ENCODE results near the gene DHX34.

Gene DHX34

GRCh38 chr19:47321630-47322029 is 27.5 kb upstream of the DHX34 start:
- H3K4me1 ChIP-seq (ENCODE audit: control insufficient read depth, insufficient read depth, low read length): no peaks in the 10 kb centered on the region
- no peak overlapping the region for H3K27ac ChIP-seq (ENCODE audit: extremely low read depth, low read depth, low read length)
- H3K9me3 ChIP-seq (ENCODE audit: control insufficient read depth, insufficient read depth, low read depth, low read length): no peaks in the 10 kb centered on the region
- TF ChIP-seq ZNF529 (tag by site-specific recombination; IDR thresholded peaks at IDR 0.05; ENCODE audit: insufficient replicate concordance) (peak; percentile 99), YY2 (tag by site-specific recombination; IDR thresholded peaks at IDR 0.05) (no peak), ZNF792 (tag by site-specific recombination; IDR thresholded peaks at IDR 0.05) (no peak)
- ChIA-PET CTCF (interaction anchor here (0.5 to 1.5 kb wide), 2 partner anchors 27 to 469 kb away, joined by 3 read pairs; no protein-coding TSS in a partner anchor), POLR2A (no interaction called here)
- no peaks in the 10 kb centered on the region for H3K36me3 ChIP-seq (ENCODE audit: control insufficient read depth in 2 of 2, insufficient read depth in 1 of 2, low read length in 2 of 2)
- no peak overlapping the region for H3K4me3 ChIP-seq (ENCODE audit: low read depth, low read length)

GRCh38 chr19:47322058-47322457 is 27.1 kb upstream of the DHX34 start:
- Histone ChIP-seq H3K4me1 (ENCODE audit: control insufficient read depth, insufficient read depth, low read length) (no peaks in the 10 kb centered on the region), H3K4me3 (ENCODE audit: low read depth, low read length) (no peak overlapping the region), H3K9me3 (ENCODE audit: control insufficient read depth, insufficient read depth, low read depth, low read length) (no peaks in the 10 kb centered on the region), H3K27ac (ENCODE audit: extremely low read depth, low read depth, low read length) (no peak overlapping the region), H3K36me3 (ENCODE audit: control insufficient read depth in 2 of 2, insufficient read depth in 1 of 2, low read length in 2 of 2) (no peaks in the 10 kb centered on the region)
- CTCF ChIA-PET: interaction anchor here (1.5 kb wide), 1 partner anchor 27 kb away, joined by 3 read pairs; no protein-coding TSS in a partner anchor
- no peak for TF ChIP-seq ZXDB (tag by site-specific recombination; IDR thresholded peaks at IDR 0.05)
- TF ChIP-seq ZNF394 (tag by site-specific recombination; IDR thresholded peaks at IDR 0.05; ENCODE audit: borderline replicate concordance): no peak
- no peak for TF ChIP-seq INSM2 (tag by site-specific recombination; IDR thresholded peaks at IDR 0.05)
- TF ChIP-seq ZNF658 (tag by site-specific recombination; IDR thresholded peaks at IDR 0.05): no peak
- no peak for TF ChIP-seq ZNF433 (tag by site-specific recombination; IDR thresholded peaks at IDR 0.05; ENCODE audit: low read depth)
- no peak for TF ChIP-seq ZNF521 (tag by site-specific recombination; IDR thresholded peaks at IDR 0.05)
- TF ChIP-seq ZNF513 (tag by site-specific recombination; IDR thresholded peaks at IDR 0.05): no peak
- TF ChIP-seq ZNF114 (tag by site-specific recombination; IDR thresholded peaks at IDR 0.05): no peak
- POLR2A ChIA-PET: no interaction called here

- Histone ChIP-seq H3K9me3 (ENCODE audit: control insufficient read depth, insufficient read depth, low read depth, low read length) (no peaks in the 10 kb centered on the region), H3K36me3 (ENCODE audit: control insufficient read depth in 2 of 2, insufficient read depth in 1 of 2, low read length in 2 of 2) (no peaks in the 10 kb centered on the region), H3K4me3 (ENCODE audit: low read depth, low read length) (no peak overlapping the region), H3K4me1 (ENCODE audit: control insufficient read depth, insufficient read depth, low read length) (no peaks in the 10 kb centered on the region), H3K27ac (ENCODE audit: extremely low read depth, low read depth, low read length) (no peak overlapping the region)
- TF ChIP-seq HOXA7 (CRISPR knock-in tag; IDR thresholded peaks at IDR 0.05; ENCODE audit: borderline replicate concordance): no peak
- no peak for TF ChIP-seq SCRT2 (tag by site-specific recombination; IDR thresholded peaks at IDR 0.05)
- ChIA-PET CTCF (interaction anchor here (0.7 to 1.6 kb wide), 3 partner anchors 26 to 68 kb away, joined by 3 to 8 read pairs (median 3); partner anchors contain the start of gene DHX34), POLR2A (interaction anchor here (1.2 kb wide), 1 partner anchor 25 kb away, joined by 5 read pairs; the partner anchor contains the start of gene DHX34)
These were observed 25.7 kb upstream of the DHX34 start for GRCh38 chr19:47323409-47323808.

- Histone ChIP-seq H3K36me3 (ENCODE audit: control insufficient read depth in 2 of 2, insufficient read depth in 1 of 2, low read length in 2 of 2) (no peaks in the 10 kb centered on the region), H3K27ac (ENCODE audit: extremely low read depth, low read depth, low read length) (no peak overlapping the region), H3K4me3 (ENCODE audit: low read depth, low read length) (no peak overlapping the region), H3K4me1 (ENCODE audit: control insufficient read depth, insufficient read depth, low read length) (no peaks in the 10 kb centered on the region), H3K9me3 (ENCODE audit: control insufficient read depth, insufficient read depth, low read depth, low read length) (no peaks in the 10 kb centered on the region)
- POLR2A ChIA-PET: interaction anchor here (1.2 kb wide), 1 partner anchor 25 kb away, joined by 5 read pairs; the partner anchor contains the start of gene DHX34
- CTCF ChIA-PET: interaction anchor here (0.7 to 1.6 kb wide), 3 partner anchors 25 to 68 kb away, joined by 3 to 8 read pairs (median 3); partner anchors contain the start of gene DHX34
- no peak for TF ChIP-seq ZNF114 (tag by site-specific recombination; IDR thresholded peaks at IDR 0.05)
- no peak for TF ChIP-seq ZNF76 (tag by site-specific recombination; IDR thresholded peaks at IDR 0.05; ENCODE audit: borderline replicate concordance, low read depth)
- TF ChIP-seq ZBTB8A (tag by site-specific recombination; IDR thresholded peaks at IDR 0.05): no peak
- no peak for TF ChIP-seq ZNF585B (tag by site-specific recombination; IDR thresholded peaks at IDR 0.05)
- no peak for TF ChIP-seq SCRT2 (tag by site-specific recombination; IDR thresholded peaks at IDR 0.05)
- no peak for TF ChIP-seq ZNF677 (tag by site-specific recombination; IDR thresholded peaks at IDR 0.05)
- TF ChIP-seq ZFHX2 (tag by site-specific recombination; conservative IDR thresholded peaks at IDR 0.05): no peak
- TF ChIP-seq ZNF426 (tag by site-specific recombination; IDR thresholded peaks at IDR 0.05): no peak
- TF ChIP-seq ZNF658 (tag by site-specific recombination; IDR thresholded peaks at IDR 0.05): no peak
- no peak for TF ChIP-seq ZNF302 (tag by site-specific recombination; IDR thresholded peaks at IDR 0.05; ENCODE audit: low read depth)
- no peak for TF ChIP-seq ZNF549 (tag by site-specific recombination; IDR thresholded peaks at IDR 0.05)
- TF ChIP-seq ZNF837 (tag by site-specific recombination; IDR thresholded peaks at IDR 0.05): no peak
- no peak for TF ChIP-seq ZNF26 (tag by site-specific recombination; IDR thresholded peaks at IDR 0.05)
These were observed 25.2 kb upstream of the DHX34 start for GRCh38 chr19:47323872-47324271.
